HCT116 (cell line): ENCODE results near the gene ERMP1.
"Not testable (repeated sequence)": the region's sequence is repeated elsewhere in the genome, so short reads cannot be mapped to it uniquely, and the experiment has no call there.

ENCODE experiments used
- CEBPB ChIP-seq: IDR thresholded peaks from 2 replicates; pipeline ENCODE4 v1.6.1; 2012; ENCODE audit warnings: low read depth
- CTCF ChIP-seq, 3 experiments: fragments of 200-600 bp in 1 of 3; sonication (generic) in 1 of 3; IDR thresholded peaks in 2 of 3; conservative IDR thresholded peaks in 1 of 3; 2 replicates each; pipeline ENCODE4 v1.5.1; 2012 to 2017; ENCODE audit warnings: low read depth in 2 of 3, low read length in 2 of 3, antibody characterized with exemption in 1 of 3, borderline replicate concordance in 1 of 3, control low read depth in 1 of 3, mild to moderate bottlenecking in 1 of 3, mixed read lengths in 1 of 3, mixed run types in 1 of 3, moderate library complexity in 1 of 3; ENCODE audit not compliant: insufficient read depth in 1 of 3
- ELF1 ChIP-seq: IDR thresholded peaks from 2 replicates; pipeline ENCODE4 v1.6.1; 2012; ENCODE audit warnings: low read depth, borderline replicate concordance
- EZH2phosphoT487 ChIP-seq: fragments of 200-600 bp; IDR thresholded peaks from 2 replicates; pipeline ENCODE4 v1.6.1; 2018; ENCODE audit warnings: antibody characterized with exemption, borderline replicate concordance
- JUND ChIP-seq: IDR thresholded peaks from 2 replicates; pipeline ENCODE4 v1.6.1; 2012
- POLR2A ChIP-seq: IDR thresholded peaks from 2 replicates; pipeline ENCODE4 v1.7.0; 2011; ENCODE audit warnings: borderline replicate concordance; ENCODE audit not compliant: insufficient read depth, insufficient read length; ENCODE audit errors: extremely low read depth
- POLR2AphosphoS5 ChIP-seq: IDR thresholded peaks from 2 replicates; pipeline ENCODE4 v1.6.1; 2011; ENCODE audit warnings: mild to moderate bottlenecking, low read depth, low read length, moderate library complexity
- RAD21 ChIP-seq: IDR thresholded peaks from 2 replicates; pipeline ENCODE4 v1.6.1; 2012; ENCODE audit warnings: low read depth, mild to moderate bottlenecking
- SIN3A ChIP-seq: IDR thresholded peaks from 2 replicates; pipeline ENCODE4 v1.6.1; 2012; ENCODE audit warnings: low read depth
- SP1 ChIP-seq: IDR thresholded peaks from 2 replicates; pipeline ENCODE4 v1.6.1; 2012; ENCODE audit warnings: low read depth
- YY1 ChIP-seq: IDR thresholded peaks from 2 replicates; pipeline ENCODE4 v1.6.1; 2011; ENCODE audit warnings: low read length, low read depth, moderate library complexity, mild to moderate bottlenecking; ENCODE audit not compliant: insufficient replicate concordance; ENCODE audit errors: extremely low read depth
- TF ChIP-seq, protein P1 (sequence below): IDR thresholded peaks from 2 replicates; pipeline ENCODE4 v1.6.1; 2012

- not testable (repeated sequence) for TF ChIP-seq CTCF (IDR thresholded peaks at IDR 0.05 in 2 of 3, conservative IDR thresholded peaks at IDR 0.05 in 1 of 3; ENCODE audit: borderline replicate concordance in 1 of 3, insufficient read depth in 1 of 3, low read depth in 2 of 3, low read length in 2 of 3); RAD21; SP1; YY1; CEBPB; ELF1; SIN3A; POLR2A; EZH2phosphoT487; POLR2AphosphoS5; JUND
- TF ChIP-seq, protein P1, sequence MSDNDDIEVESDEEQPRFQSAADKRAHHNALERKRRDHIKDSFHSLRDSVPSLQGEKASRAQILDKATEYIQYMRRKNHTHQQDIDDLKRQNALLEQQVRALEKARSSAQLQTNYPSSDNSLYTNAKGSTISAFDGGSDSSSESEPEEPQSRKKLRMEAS, result not testable (repeated sequence)
Observed at GRCh38 chr9:5800378-5800777, 32.5 kb downstream of the ERMP1 start.
